Natural killer cell treated with Interleukin-12 subunit alpha and Interleukin-12 subunit beta and Interleukin-15 and Interleukin-18, amount 100 ng/mL, for 72 hours (primary cell): ENCODE results near the gene GNG14. TPM values are rescaled to one million over a fixed set of nuclear protein-coding genes. Genes with fewer than 3 reads are reported as not detected.

Source experiments
- ATAC-seq, 2 donors: fragments of 150-1000 bp; cut with Tn5 transposase in 1 of 2; sonication (Bioruptor Pico), chemical (Tn5 transposase) in 1 of 2; 2 replicates each; pipeline ENCODE4 v1.10.0; 2021
- DNase-seq: peaks from one replicate; pipeline ENCODE4 v3.0.0; 2022; ENCODE audit warnings: low spot score
- H3K27ac Mint-ChIP-seq, 2 donors: 1 replicate in 1 of 2; 2 replicates in 1 of 2; pipeline ENCODE4 v1.8.0; 2022; ENCODE audit warnings: mixed read lengths in 2 of 2, mild to moderate bottlenecking in 1 of 2, moderate library complexity in 1 of 2
- H3K27me3 Mint-ChIP-seq, 2 donors: 1 replicate in 1 of 2; 2 replicates in 1 of 2; pipeline ENCODE4 v1.8.0; 2022; ENCODE audit warnings: mixed read lengths in 2 of 2
- H3K36me3 Mint-ChIP-seq: one replicate; pipeline ENCODE4 v1.8.0; 2022; ENCODE audit warnings: mixed read lengths
- H3K4me1 Mint-ChIP-seq, 2 donors: 1 replicate in 1 of 2; 2 replicates in 1 of 2; pipeline ENCODE4 v1.8.0; 2022; ENCODE audit warnings: low read depth in 2 of 2, mixed read lengths in 2 of 2, mild to moderate bottlenecking in 1 of 2
- H3K4me3 Mint-ChIP-seq: one replicate; pipeline ENCODE4 v1.8.0; 2022; ENCODE audit warnings: mixed read lengths
- H3K9me3 Mint-ChIP-seq: 2 replicates; pipeline ENCODE4 v1.8.0; 2022; ENCODE audit warnings: mixed read lengths
- total RNA-seq, 2 donors: library from RNA; stranded (reverse); gene quantifications; one replicate each; pipeline ENCODE4 v1.2.3, GENCODE V29; 2022

Gene GNG14
- total RNA-seq, 2 donors from 2014 or later = not detected

GRCh38 chr19:12727745-12728433, 40.1 kb downstream of the GNG14 start:
- Mint-ChIP-seq H3K4me3 (no peak overlapping the region), H3K9me3 (no peaks in the 10 kb centered on the region), H3K36me3 (peaks cover 12% of the 10 kb centered on the region), H3K27ac (no peak overlapping the region), H3K4me1 (peaks cover 35 to 40% of the 10 kb centered on the region in 2 donors), H3K27me3 (no peaks in the 10 kb centered on the region)
- no peak for ATAC-seq
- DNase-seq = no peak

GRCh38 chr19:12730064-12730463, 42.3 kb downstream of the GNG14 start:
- Mint-ChIP-seq H3K27ac (peak overlapping the region; percentile 26 to 57), H3K36me3 (peaks cover 20% of the 10 kb centered on the region), H3K9me3 (no peaks in the 10 kb centered on the region), H3K27me3 (no peaks in the 10 kb centered on the region), H3K4me1 (peaks cover 30 to 34% of the 10 kb centered on the region in 2 donors), H3K4me3 (no peak overlapping the region)
- ATAC-seq (no peak), DNase-seq (no peak)

GRCh38 chr19:12731337-12731736, 43.5 kb downstream of the GNG14 start:
- ATAC-seq (no peak), DNase-seq (no peak)
- Mint-ChIP-seq H3K27ac (no peak overlapping the region), H3K36me3 (peaks cover 19% of the 10 kb centered on the region), H3K9me3 (no peaks in the 10 kb centered on the region), H3K27me3 (no peaks in the 10 kb centered on the region), H3K4me1 (peaks cover 34% of the 10 kb centered on the region in 2 donors), H3K4me3 (no peak overlapping the region)

GRCh38 chr19:12733369-12734214, 45.8 kb downstream of the GNG14 start:
- no peaks in the 10 kb centered on the region for H3K9me3 Mint-ChIP-seq
- peak overlapping the region; percentile 86 to 91 for H3K27ac Mint-ChIP-seq
- H3K27me3 Mint-ChIP-seq = no peaks in the 10 kb centered on the region
- ATAC-seq = no peak
- H3K36me3 Mint-ChIP-seq = peaks cover 16% of the 10 kb centered on the region
- peak; percentile 70 for DNase-seq
- H3K4me1 Mint-ChIP-seq = peaks cover 48 to 49% of the 10 kb centered on the region in 2 donors
- H3K4me3 Mint-ChIP-seq = peak overlapping the region; percentile 97

DNA sequence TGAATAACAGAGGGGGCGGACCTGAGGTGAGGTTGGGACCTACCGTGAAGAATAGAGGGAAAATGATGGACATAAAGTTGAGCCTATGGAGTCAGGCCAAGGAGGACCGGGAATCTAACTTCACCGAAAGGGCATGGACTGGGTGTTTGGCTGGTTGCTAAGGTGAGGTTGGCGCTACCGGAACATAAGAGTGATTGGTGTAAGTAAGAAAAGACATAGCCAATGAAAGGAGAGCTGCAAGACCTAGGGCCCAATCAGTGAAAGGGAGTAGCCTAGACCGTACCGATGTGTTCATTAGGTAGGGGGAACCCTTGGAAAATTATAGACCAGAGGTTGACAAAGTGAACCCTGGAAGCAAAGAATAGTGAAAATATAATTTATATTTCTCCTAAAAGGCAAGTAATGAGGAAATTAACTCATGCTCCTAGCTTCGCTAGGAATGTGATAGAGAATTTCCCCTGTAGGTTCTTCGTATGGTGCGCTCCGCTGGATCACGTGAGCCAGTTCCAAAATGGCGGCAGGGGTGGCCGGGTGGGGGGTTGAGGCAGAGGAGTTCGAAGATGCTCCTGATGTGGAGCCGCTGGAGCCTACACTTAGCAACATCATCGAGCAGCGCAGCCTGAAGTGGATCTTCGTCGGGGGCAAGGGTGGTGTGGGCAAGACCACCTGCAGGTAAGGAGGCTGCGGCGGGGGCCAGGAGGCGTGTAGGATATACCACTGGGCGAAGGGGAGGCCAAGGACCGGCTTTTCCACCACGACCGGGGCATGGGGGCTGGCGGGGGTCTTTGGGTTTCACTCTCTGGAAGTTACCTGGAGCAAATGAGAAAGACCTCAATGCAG, 49.4 kb downstream of the GNG14 start, which contains the start of gene GET3:
Gene GET3 (plus strand): TSS at position 503 of the 840 bp plus-strand sequence. CDS start 9 bp downstream, at position 512.
- peak within 1 kb of the TSS; percentile 95 to 97 for H3K27ac Mint-ChIP-seq

DNA sequence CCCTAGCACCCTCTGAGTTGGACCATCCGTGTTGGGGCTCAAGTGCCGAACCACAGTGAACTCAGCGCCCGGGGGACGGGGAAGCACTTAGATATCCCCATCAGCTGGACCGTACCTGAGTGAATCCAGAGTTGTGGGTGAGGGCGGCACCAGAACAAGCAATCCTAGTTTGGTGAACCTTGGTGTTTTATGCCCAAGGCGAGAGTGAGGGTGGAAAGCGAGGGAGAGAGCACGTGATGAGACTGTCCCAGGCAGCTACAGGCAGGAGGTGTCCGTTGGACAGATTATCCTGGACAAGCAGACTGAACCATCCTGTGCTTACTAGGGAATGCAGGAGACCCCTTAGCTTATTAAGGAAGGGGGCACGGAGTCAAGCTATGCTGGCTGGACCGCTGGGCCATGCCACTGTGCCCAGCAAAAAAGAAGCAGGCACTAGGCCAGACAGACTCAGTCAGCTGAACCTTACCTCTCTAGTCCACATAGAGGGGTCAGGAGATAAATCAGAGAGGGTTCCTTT, 50.1 kb downstream of the GNG14 start:
- peak overlapping the region; percentile 95 to 97 for H3K27ac Mint-ChIP-seq
- H3K9me3 Mint-ChIP-seq = no peaks in the 10 kb centered on the region
- peak overlapping the region; percentile 84 for H3K4me3 Mint-ChIP-seq
- H3K4me1 Mint-ChIP-seq = peaks cover 38 to 40% of the 10 kb centered on the region in 2 donors
- no peak for ATAC-seq
- no peak for DNase-seq
- H3K36me3 Mint-ChIP-seq = peaks cover 17% of the 10 kb centered on the region
- H3K27me3 Mint-ChIP-seq = no peaks in the 10 kb centered on the region

More for the DNA sequence above, 49.4 kb downstream of the GNG14 start, which contains the start of gene GET3:
- Mint-ChIP-seq H3K9me3 (no peaks in the 10 kb centered on the region), H3K27me3 (no peaks in the 10 kb centered on the region), H3K36me3 (peaks cover 13% of the 10 kb centered on the region), H3K4me3 (peak within 1 kb of the TSS; percentile 84), H3K4me1 (peaks cover 41 to 42% of the 10 kb centered on the region in 2 donors)
- DNase-seq = peak; percentile 86
- peak; percentile 89 for ATAC-seq

Other genes starting within 250 kb of the GNG14 start
- 1 to 10 TPM; 2.2 to 2.5 TPM for gene ZNF443, start 247.0 kb upstream of the GNG14 start, total RNA-seq
- gene ZNF709, start 203.2 kb upstream of the GNG14 start, total RNA-seq = 1 to 10 TPM; 1.3 to 1.6 TPM
- 10 to 100 TPM; 12.5 to 13.2 TPM for gene ZNF564, start 136.5 kb upstream of the GNG14 start, total RNA-seq
- 10 to 100 TPM; 12.5 to 15.6 TPM for gene ZNF490, start 77.2 kb upstream of the GNG14 start, total RNA-seq
- 10 to 100 TPM; 28.7 to 29.1 TPM for gene ZNF791, start 77.1 kb upstream of the GNG14 start, total RNA-seq
- gene MAN2B1, start 21.3 kb upstream of the GNG14 start, total RNA-seq = 100 to 1,000 TPM; 135 to 199 TPM
- gene WDR83, start 21.2 kb upstream of the GNG14 start, total RNA-seq = 10 to 100 TPM; 18.6 to 25.1 TPM
- 100 to 1,000 TPM; 127 to 148 TPM for gene DHPS, start 6.1 kb upstream of the GNG14 start, total RNA-seq
- gene FBXW9, start 8.6 kb downstream of the GNG14 start, total RNA-seq = 10 to 100 TPM in 1 of 2 donors, 1 to 10 TPM in 1; 5.6 to 15.4 TPM
- gene TNPO2, start 35.9 kb downstream of the GNG14 start, total RNA-seq = 100 to 1,000 TPM in 1 of 2 donors, 10 to 100 TPM in 1; 76.9 to 229 TPM
- 100 to 1,000 TPM; 154 to 196 TPM for gene TRIR, start 46.7 kb downstream of the GNG14 start, total RNA-seq
- gene GET3, start 49.5 kb downstream of the GNG14 start, total RNA-seq = 10 to 100 TPM; 48.9 to 70.8 TPM
- not detected for gene BEST2, start 63.8 kb downstream of the GNG14 start, total RNA-seq
- gene HOOK2, start 87.6 kb downstream of the GNG14 start, total RNA-seq = 10 to 100 TPM; 19.5 to 20.7 TPM
- gene JUNB, start 103.5 kb downstream of the GNG14 start, total RNA-seq = 100 to 1,000 TPM; 252 to 329 TPM
- gene PRDX2, start 113.8 kb downstream of the GNG14 start, total RNA-seq = 100 to 1,000 TPM; 150 to 226 TPM
- 10 to 100 TPM in 1 of 2 donors, 1 to 10 TPM in 1; 8.7 to 19.5 TPM for gene THSD8, start 114.1 kb downstream of the GNG14 start, total RNA-seq
- gene RNASEH2A, start 118.6 kb downstream of the GNG14 start, total RNA-seq = 10 to 100 TPM; 20.8 to 63.5 TPM
- gene RTBDN, start 146.6 kb downstream of the GNG14 start, total RNA-seq = not detected
- gene MAST1, start 150.5 kb downstream of the GNG14 start, total RNA-seq = under 1 TPM in 1 of 2 donors, not detected in 1; 0.31 TPM
- gene DNASE2, start 193.5 kb downstream of the GNG14 start, total RNA-seq = 10 to 100 TPM; 30.3 to 32.7 TPM
- under 1 TPM; 0.52 to 0.89 TPM for gene KLF1, start 199.2 kb downstream of the GNG14 start, total RNA-seq
- 10 to 100 TPM; 41.5 to 77.2 TPM for gene GCDH, start 203.2 kb downstream of the GNG14 start, total RNA-seq
- gene SYCE2, start 231.3 kb downstream of the GNG14 start, total RNA-seq = 1 to 10 TPM in 1 of 2 donors, under 1 TPM in 1; 0.78 to 1.1 TPM
- gene FARSA, start 245.7 kb downstream of the GNG14 start, total RNA-seq = 100 to 1,000 TPM; 130 to 196 TPM